NCI-H2227 treated with DMSO at 0.1 percent for 48 hours (cell line): ENCODE results near the gene RARG.
"Not testable (repeated sequence)": the region's sequence is repeated elsewhere in the genome, so short reads cannot be mapped to it uniquely, and the experiment has no call there.

Source experiments
- DNase-seq: peaks from one replicate; lab custom pipeline; 2025; lab: John Stamatoyannopoulos, UW

RARG gene

DNA sequence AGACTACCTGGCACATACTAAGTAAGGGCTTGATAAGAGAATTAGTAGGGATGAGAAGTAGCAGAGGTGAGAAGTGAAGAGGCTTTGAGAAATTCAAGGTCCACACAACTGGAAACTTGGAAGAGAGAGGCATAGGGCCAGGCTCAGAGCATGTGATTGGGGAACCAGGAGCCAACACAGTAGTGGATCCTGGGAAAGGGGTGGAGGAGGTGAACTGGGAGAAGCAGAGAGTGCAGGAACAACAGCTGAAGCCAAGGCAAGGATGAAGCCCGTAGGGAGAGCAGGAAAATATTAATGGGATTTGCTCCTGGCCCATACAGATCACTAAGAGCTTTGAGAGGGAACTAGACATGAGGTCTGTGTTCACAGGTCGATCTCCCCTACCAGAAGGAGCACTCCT is 23.6 kb downstream of the RARG start:
- DNase-seq, result no peak

DNA sequence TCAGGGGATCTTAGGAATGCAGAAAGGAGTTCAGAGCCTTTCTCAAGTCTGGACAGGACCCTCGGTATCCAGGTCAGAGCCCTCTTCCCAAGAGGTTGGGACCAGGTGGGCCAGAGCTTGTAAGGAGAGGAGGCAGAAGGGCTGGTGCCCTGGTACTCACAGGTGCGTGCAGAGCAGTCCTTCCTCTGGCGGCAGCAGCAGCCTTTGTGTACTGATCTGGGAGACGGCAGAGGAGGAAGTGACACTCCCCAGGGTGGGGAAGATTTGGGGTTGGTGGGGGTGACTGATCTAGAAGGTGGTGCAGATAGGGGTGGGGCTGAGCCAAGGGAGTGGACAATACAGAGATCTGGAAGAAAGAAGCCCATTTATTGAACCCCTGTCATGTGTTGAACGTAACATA is 25.0 kb downstream of the RARG start, which contains the start of gene ITGB7:
ITGB7 (minus strand) TSS at position 210 of the 400 bp plus-strand sequence. CDS start 6,808 bp downstream, outside the sequence.
- no peak for DNase-seq

DNA sequence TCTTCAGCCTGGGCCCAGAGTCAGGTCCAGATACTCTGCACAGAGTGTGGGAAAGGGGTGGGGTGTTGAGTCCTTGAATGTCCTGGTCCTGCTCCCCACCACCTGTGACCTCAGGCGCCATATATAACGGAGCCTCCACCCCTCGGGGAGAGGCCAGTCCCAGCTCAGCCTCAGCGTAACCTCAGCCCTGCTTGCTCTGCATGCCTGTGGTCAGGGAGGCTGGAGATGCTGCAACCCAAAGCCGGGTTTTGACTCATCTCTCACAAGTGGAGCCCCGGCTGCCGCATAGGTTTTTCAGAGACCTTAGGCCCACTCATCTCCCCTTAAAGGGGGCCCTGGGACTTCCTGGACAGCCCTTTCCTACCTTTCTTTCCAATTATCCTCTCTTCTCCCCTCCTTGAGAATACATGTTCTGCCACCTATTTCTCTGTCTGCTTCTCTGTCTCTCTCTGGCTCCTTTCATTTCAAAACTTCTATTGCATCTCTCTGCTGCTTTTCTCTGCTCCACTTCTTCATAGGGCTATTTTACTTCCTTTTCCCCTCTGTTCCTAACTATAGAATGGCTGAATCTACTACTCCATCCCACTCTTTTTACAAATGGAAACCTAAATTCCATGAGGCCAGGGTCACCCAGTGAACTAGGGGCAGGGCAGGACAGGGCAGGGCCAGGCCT is 26.1 kb downstream of the RARG start:
- DNase-seq, result no peak

DNA sequence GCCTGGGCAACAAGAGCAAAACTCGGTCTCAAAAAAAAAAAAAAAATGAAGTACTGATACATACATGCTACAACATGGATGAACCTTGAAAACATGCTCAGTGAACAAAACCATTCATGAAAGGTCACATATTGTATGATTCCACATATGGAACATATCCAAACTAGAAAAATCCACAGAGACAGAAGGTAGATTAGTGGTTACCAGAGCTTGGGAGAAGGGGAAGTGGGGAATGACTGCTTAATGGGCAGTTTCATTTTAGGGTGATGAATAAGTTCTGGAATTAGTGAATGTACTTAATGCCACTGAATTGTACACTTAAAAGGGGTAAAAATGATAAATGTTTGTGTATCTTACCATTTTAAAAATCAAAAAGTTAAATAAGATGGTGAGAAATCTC is 27.7 kb downstream of the RARG start:
- DNase-seq, result no peak

DNA sequence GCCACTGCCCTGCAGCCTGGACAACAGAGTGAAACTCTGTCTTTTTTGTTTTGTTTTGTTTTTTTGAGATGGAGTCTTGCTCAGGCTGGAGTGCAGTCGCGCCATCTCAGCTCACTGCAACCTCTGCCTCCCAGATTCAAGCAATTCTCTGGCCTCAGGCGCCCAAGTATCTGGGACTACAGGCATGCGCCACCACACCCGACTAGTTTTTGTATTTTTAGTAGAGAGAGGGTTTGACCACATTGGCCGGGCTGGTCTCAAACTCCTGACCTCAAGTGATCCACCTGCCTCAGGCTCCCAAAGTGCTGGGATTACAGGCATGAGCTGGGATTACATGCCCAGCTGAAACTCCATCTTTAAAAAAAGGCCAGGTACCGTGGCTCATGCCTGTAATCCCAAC is 29.7 kb downstream of the RARG start:
- DNase-seq, result not testable (repeated sequence)

DNA sequence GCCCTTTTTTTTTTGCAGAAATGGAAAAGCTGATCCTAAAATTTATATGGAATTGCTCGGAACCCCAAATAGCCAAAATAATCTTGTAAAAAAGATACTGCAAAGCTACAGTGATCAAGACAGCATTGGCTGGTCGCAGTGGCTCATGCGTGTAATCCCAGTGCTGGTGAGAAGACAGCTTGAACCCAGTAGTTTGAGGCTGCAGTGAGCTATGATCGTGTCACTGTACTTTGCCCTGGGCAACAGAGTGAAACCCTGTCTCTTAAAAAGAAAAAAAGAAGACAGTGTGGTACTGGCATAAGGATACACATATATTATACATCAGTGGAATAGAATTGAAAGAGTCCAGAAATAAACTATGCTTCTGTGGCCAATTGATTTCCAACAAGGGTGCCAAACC is 30.4 kb downstream of the RARG start:
- DNase-seq, result no peak

DNA sequence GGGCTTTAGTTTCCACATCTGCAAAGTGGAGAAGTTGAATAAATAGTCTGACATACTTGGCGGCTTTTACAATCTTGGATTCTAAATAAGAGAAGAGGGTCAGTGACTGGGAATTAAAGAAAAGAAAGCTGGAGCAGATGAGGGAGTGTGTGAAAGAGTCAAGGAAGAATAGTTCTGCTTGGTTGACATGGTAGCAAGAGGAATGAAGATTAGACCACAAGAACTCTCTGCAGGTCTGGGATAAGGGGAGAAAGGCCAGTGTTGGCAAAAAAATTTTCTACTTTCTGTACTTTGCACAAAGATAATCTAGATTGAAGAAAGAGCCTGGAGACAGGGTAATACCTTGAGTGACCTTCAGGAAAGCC is 30.9 kb downstream of the RARG start:
- DNase-seq, result no peak

DNA sequence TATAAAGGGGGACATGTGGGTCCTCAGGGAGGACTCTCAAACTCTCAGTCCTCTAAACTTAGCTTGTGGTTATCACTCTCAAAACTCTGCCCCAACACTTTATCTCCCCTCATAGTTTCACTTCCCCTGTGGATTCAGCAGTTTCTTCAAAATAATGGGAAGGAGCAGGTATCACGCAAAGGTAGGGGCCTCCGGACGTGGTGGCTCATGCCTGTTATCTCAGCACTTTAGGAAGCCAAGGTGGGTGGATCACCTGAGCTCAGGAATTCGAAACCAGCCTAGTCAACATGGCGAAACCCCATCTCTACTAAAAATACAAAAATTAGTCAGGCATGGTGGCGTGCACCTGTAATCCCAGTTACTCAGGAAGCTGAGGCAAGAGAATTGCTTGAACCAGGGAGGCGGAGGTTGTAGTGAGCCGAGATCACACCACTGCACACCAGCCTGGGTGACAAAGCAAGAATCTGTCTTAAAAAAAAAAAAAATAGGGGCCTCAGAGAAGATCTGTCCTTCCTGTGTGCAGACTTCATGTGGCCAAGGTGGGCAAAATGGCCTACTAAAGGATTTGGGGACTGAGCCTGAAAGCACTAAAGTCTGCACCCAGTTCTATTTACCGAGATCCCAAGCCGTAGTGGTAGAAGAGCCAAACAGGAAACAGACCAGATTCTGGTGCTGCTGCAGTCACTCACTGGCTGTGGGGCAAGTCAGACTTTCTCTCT is 31.4 kb downstream of the RARG start:
- no peak for DNase-seq

DNA sequence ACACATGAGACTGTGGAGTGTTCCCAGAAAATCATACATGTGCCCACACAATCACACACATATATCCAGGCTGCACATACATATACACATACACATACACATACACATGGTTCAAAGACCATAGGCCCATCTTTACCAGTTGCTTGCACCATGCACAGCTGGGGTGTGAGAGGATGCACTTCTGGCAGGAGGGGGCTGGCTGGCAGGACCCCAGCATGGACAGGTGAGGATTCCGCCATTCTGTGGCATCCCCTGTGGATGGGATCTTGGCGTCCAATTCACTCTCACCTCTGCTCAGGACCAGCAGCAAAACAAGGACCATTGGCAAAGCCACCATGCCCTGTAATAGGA is 31.9 kb downstream of the RARG start:
- no peak for DNase-seq

DNA sequence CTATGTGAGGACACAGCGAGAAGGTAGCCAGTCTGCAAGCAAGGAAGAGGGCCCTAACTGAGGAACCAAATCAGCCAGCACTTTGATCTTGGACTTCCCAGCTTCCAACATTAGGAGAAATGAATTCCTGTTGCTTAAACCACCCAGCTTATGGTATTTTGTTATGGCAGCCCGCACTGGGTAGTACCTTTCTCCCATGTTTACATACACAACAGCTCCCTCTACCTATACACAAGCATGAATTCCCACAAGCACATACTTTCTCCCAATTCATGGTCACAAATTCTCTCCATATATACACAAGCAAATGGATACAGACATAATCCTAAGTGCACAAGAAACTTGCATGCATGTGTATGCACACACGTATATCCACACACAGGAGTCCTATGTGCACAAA is 32.3 kb downstream of the RARG start:
- DNase-seq, result no peak

DNA sequence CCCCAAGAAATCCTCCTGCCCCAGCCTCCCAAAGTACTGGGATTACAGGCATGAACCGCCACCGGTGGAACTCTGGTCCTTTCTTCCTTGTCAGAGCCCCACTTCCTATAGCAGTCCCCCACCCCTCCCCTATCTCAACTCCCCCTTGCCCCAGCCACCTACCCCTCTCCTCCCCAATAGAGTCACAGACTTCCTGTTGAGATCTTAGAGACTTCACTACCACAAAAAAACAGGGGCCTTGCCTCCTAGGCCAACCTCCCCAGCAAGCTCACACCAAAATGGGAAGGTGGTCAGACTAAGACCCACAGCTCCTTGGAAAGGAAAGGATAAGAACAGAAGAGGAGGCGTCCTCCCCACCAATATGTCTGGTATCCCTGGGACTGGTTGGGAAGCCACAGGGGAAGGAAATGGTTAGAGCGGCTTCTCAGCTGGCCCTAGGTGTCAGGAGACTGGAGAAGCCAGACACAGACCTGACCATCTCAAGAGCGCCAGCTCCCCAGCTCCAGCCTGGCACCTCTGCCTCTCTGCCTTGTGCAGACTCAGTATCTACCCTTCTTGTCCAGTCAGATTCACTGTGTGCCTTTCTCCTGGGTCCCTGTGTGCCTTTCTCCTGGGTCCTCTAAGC is 33.4 kb downstream of the RARG start:
- no peak for DNase-seq

DNA sequence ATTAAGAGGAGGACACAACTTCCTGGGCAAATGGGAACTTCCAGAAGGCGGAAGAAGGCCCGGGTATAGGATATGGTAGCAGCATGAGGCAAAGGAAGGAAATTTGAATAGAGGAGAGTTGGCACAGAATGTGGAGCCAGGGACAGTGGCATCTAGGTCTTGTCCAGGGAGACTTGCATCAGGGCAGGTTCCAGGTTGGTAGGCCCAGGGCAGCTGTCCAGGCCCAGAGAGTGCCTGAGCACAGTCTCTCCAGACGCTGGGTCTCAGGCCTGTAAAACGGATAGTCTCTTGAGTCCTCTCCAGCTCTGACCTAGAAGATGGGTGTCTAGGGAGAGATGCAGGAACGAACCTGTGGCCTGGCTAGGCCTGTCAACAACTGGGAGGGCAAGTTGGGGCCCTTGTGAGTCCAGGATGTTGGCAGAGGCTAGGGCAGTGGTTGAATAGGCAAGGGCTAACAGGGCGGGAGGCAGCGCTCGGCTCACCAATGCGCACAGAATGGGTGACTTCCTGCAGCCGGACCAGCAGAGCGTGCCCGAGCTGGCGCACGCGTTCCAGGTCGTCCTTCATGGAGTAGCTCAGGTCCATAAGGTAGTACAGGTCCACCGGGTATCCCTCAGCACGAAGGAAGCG is 34.9 kb downstream of the RARG start:
- DNase-seq, result no peak

DNA sequence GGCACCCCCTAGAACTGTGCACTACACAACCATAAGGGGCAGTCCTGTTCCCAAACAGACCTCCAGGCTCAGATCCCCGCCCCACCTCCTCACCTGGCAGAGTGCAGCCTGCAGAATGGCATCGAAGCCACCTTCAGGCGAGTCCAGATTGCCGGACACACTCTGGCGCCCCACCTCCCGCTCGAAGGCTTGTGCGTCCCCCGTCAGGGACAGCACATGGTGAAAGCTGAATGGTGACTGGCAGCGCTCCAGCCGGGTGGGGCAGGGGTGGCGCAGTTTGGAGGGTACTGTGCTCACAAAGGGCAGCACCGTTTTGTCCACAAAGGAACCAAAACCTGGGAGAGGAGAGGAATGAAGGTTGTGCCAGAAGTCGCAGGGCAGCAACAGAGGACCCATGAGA is 35.5 kb downstream of the RARG start:
- DNase-seq, result no peak

DNA sequence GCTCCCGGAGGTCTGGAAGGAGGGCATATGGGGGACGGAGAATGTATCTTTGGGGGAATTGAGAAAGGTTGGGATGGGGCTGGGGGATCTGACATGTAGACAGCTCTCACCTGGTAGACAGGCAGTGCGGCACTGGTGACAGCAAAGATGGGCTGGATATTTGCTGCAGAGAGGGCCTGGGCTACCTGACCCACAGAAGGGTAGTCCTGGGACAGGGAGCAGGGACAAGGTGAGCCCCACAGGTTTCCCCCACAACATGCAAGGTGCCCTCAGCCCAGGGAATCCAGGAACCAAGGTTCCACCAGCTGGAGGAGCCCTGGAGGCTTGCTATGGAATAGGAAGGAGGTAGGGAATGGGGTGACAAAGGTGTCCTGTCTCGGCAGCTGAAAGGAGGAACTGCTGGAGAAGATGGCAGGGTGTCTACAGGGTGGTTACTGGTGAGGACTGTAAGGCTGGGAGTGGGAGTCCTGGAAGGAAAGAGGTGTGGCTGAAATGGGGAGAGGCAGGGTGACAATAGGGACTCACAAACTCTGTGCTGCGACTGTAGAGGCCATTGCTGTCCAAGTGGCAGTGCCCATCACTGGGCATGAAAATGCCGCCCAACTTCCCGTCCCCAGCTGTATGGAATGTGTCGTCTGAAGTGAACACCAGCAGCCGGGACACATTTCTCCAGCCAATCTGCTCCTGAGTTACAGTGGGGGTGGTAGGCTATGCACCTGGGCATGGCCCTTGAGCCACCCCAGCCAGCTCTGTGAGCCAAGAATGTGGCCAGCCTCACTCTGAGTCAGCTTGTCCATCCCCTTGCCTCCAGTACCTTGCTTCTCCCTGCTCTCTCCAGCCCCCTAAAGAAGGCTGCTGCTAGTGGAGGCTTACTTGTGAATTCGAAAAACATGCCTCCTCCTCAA is 36.2 kb downstream of the RARG start:
- no peak for DNase-seq

DNA sequence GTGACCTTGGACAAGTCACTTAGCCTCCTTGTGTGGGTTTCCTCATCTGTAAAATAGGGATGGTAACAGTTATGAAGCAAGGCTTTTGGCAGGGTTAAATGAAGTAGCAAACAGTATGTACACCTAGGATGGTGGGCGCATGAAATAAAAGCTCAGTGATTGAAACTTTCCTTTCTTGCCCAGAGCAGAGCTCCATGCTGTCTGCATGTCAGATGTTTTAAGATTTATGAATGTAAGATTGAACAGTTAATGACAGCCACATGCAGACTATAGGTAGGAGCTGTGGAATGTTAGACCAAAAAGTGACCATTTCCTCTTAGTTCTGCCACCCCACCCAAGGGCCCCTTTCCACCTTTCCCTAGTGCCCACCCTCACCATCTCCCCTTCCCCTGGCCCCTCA is 37.0 kb downstream of the RARG start:
- no peak for DNase-seq

DNA sequence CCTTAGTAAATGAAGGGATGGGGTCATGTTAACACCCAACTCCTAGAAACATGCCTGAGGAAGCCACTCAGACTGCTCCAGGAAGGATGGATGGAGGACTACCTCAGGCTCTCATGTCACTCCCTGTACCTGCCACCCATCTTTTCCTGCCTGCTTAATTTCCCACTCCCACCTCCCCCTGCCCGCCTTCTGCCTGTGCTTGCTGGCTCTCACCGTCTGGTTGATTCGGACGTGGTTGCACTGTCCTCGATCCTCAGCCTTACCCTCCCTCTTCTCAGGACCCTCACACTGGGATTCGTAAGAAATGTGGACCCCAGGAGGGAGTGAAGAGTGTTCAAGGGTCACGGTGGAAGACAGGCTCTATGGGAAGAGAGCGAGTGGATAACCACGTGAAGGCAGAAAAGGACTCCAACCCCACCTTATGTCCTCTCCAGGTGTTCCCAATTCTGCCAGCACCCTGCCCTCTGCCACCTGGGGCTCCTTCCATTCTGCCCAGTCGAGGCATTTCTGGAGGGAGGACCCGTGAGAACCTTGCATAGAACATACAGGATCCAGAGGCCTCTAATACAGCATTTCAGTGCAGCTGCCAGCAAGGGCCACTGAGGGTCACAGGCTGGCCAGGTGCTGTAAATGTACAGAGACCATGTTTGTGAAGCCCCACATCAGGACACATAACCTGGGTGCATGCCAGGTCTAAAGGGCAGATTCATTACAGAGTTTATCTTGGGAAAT is 37.9 kb downstream of the RARG start:
- DNase-seq, result no peak

DNA sequence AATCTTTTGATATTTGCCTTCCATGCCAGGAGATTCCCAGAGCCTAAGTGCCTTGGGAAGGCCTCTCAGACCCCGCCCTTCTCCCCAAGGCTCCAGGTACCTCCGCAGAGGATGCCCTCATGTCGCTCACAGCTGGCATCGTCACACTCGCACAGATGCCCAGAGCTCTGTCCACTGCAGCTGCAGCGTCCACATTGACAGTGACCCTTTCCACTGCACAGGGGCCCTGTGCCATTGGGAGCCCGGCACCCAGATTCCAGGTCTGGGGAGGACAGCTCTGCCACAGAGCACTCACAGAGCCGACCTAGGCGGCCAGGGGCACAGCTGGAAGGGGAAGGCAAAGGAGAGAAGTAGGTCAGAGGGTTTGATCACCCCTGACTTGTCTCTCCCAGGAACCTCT is 39.0 kb downstream of the RARG start:
- DNase-seq, result no peak

DNA sequence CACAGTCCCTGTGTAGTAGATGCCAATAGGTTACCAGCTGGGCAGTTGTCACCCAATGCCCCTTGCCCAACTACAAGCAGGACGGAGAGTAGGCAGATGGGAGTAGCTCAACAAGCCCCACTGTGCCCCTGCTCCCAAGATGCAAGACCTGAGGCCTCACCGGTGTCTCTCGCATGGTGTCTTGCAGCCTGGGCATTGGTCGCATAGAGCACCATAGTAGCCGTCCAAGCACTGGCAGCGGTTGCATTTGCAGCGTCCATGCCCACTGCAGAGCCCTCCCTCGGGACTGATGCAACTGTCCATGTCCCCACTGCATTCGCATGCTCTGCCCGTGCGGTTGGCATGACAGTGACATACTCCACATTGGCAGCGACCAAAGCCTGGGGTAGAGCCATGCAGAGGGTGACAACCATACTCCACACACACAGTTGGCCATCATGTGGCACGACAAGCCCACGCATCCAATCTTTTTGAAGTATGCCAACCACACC is 39.4 kb downstream of the RARG start:
- DNase-seq, result no peak

DNA sequence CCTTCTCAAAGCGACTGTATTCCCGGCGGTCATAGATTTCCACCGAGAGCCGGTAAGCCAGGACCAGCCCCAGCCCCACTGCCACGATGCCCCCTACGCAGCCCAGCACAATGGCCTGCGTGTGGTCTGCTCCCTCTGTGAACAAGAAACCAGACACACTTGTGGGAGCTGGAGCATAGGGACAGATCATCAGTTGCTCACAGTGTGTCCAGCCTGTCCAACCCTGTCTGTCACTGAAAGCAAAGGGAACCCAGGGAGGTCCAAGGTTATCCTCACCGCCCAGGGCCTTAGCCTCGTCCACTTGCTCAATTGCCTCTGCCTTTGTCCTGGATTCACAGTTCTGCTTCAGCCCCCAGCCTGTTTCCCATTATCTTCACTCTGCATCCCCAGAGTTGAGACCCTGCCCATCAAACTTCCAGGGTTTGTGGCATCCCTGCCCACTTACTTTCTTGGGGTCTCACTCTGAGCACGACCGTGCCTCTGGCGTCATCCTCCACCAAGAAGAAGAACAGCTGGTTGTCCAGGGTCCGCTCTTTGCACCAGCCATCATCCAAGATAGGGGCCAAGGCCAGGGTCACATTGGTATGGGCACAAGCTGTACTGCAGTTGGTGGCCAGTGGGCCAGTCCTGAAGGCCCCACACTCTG is 40.0 kb downstream of the RARG start:
- no peak for DNase-seq

DNA sequence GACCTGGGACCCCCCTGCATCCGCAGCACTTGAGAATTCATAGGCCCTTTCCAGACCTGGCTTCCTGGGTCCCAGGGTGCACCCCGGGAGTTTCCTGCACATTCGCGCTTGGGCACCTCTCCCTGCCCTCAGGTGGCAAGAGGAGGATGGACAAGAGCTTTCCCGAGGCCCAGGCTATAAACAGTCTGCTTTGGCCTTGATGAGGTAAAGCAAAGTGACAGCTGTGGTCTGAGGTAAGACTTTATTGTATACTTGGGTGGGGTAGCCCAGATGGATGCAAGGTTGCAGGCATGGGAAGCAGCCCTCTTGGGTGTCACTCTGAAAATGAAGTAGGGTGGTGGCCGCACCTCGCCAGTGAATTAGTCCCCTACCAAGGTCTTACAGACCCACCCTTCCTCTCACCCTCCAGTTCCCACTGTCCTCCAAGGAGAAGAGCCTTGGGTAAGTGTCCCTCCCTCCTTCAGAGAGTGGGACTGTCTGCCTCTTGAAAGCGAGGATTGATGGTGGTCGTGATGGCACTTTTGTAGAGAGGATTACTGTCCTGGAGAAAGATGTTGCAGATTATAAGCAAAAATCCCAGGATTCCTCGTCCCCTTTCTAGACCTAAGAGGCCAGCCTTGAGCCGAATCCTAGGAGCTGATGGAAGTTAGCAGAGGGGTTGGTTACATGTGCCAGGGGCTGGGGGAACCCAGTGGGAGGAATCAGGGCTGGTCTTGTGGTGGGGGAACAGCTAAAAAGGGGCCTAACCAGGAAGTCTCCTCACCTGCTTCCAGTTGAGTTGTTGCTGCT is 40.7 kb downstream of the RARG start:
- DNase-seq, result no peak
